HuH-7 (cell line): ENCODE results near the gene METTL27.
"Not testable (repeated sequence)": the region's sequence is repeated elsewhere in the genome, so short reads cannot be mapped to it uniquely, and the experiment has no call there.

ENCODE experiments used
- DNase-seq: peaks from one replicate; pipeline ENCODE4 v3.0.0; 2011; ENCODE audit warnings: low spot score

Gene METTL27

GRCh38 chr7:73820013-73820412 lies 22.3 kb downstream of the METTL27 start:
- DNase-seq: no peak

- DNase-seq: no peak
These were observed 25.2 kb downstream of the METTL27 start for GRCh38 chr7:73817121-73817520.

DNA sequence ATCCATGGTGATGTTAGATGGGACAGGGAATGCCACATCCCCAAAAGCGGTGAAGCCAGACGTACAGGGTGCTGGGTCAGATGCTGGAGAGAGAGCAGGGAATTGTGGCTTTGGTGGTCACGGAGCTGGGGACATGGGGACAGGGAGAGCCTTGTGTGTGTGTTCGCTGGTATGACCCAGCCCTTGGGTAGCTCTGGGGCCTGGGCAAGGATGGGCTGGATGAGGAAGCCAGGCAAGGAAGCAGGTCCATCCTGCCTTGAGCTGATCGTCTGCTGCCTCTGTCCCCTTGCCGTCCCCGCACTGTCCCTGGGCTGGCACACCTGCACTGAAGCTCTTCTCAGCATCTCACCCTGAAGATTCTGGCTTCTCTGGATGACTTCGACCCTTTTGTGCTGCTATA lies 26.9 kb downstream of the METTL27 start:
- DNase-seq: no peak

DNA sequence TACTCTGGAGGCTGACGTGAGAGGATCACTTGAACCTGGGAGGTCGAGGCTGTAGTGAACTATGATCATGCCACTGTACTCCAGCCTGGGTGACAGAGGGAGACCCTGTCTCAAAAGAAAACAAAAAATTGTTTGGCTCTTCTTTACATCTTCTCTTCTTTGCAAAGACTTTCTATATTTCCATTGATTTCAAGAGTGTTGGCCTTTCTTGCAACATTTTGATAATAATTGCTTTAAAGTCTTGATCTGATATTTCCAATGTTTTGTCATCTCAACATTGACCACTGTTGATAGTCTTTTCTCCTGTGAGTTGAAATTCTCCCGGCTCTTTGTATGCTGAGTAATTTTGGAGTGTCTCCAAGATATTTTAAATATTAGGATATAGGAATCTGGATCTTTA lies 29.3 kb downstream of the METTL27 start:
- no peak for DNase-seq

GRCh38 chr7:73811760-73812168 lies 30.6 kb downstream of the METTL27 start:
- peak; percentile 80 for DNase-seq

- no peak for DNase-seq
These were observed 31.3 kb downstream of the METTL27 start for GRCh38 chr7:73810998-73811360.

GRCh38 chr7:73809467-73809951 lies 32.8 kb downstream of the METTL27 start:
- no peak for DNase-seq

DNA sequence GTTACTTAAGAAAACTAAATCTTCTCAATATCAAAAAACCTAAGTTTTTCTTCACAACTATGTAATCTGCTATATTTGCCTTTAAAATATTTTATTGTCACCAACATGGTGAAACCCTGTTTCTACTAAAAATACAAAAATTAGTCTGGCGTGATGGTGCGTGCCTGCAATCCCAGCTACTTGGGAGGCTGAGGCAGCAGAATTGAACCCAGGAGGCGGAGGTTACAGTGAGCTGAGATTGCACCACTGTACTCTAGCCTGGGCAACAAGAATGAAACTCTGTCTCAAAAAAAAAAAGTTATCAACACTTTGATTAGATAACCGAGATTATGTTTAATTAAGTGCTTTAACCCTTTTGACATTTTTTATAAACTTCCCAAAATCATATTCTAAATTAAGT lies 39.9 kb downstream of the METTL27 start:
- DNase-seq: no peak

GRCh38 chr7:73801577-73801976 lies 40.7 kb downstream of the METTL27 start:
- DNase-seq: no peak

- no peak for DNase-seq
These were observed 42.8 kb downstream of the METTL27 start for GRCh38 chr7:73799282-73800141.

GRCh38 chr7:73797176-73797575 lies 45.1 kb downstream of the METTL27 start:
- DNase-seq: not testable (repeated sequence)

- DNase-seq: not testable (repeated sequence)
These were observed 45.7 kb downstream of the METTL27 start for GRCh38 chr7:73796656-73797055.

- DNase-seq: not testable (repeated sequence)
These were observed 47.1 kb downstream of the METTL27 start for GRCh38 chr7:73795188-73795587.

GRCh38 chr7:73791170-73791690 lies 51.1 kb downstream of the METTL27 start:
- DNase-seq: not testable (repeated sequence)

DNA sequence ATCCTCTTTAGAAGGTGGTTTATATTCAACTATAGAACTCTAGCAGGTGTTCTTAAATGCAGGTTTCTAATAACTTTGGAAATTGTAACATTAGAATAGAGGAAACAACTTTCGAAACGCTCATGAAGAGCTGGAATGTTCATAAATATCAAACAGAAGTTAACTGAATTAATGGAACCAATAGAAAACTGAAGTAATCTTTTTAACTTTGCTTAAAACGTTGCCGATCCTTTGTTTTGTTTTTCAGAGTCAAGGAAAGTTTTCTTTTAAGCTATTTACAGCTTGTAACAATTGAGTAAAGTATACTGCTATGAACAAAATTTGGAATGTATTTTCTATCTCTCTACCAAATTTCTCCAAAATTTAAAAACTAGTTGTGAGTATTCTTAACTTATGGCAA lies 53.3 kb downstream of the METTL27 start:
- DNase-seq: no peak

DNA sequence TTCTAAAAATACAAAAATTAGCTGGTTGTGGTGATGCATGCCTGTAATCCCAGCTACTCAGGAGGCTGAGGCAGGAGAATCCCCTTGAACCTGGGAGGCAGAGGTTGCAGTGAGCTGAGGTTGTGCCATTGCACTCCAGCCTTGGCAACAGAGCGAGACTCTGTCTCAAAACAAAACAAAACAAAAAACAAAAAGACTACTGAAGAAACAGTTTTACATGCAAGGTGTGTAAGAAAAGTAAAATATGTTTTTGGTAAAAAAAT lies 54.6 kb downstream of the METTL27 start:
- DNase-seq: not testable (repeated sequence)

GRCh38 chr7:73786588-73786987 lies 55.7 kb downstream of the METTL27 start:
- DNase-seq: no peak
